HG03378 (cell line): ENCODE results near the gene SLC28A1.
"Not testable (repeated sequence)": the region's sequence is repeated elsewhere in the genome, so short reads cannot be mapped to it uniquely, and the experiment has no call there.

Experiments used
- ATAC-seq: cut with Tn5 transposase; IDR thresholded peaks from one replicate; pipeline ENCODE4 v1.9.1; 2021; ENCODE audit warnings: mild to moderate bottlenecking, moderate library complexity; ENCODE audit not compliant: unreplicated experiment

The SLC28A1 gene

DNA sequence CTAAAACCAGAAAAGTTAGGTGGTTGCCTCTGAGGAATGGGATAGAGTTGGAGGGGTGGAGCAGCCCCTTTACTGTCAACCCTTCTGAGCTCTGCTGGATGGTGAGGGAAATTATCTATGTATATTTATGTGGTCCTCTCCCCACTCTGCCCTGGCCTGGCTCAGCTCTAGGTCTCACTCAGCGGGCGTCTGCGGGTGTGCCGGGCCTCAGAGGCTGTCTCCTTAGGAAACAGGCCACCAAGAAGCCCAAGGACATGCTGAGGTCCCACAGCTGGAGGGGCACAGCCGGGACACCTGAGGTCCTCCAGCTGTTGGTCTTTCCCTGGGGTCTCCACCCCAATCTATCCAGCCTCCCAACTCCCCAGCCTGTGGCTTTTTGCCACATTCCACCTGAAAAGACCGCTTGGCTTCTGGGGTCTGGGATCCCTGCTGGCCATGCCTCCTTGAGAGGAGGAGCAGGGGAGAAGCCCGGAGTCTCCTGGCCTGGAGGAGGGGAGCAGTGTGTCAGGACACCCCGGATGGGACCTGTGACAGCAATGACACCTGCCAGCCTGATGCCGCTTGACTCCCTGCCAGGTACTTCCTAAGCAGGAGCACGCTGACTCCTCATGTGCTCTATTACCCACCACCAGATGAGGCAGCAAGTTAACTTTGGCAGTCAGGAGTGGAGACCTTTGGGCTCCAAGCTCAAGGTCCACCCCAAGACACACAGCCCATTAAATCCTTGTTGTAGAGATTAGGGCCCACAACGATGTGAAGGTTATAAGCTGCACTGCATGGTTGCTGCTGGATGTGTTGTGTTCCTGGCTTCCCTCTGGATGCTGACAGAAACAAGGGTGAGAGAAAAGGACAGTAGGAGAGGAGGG is at the start of gene SLC28A1:
TSS of gene SLC28A1 (plus strand) at position 747 of the 866 bp plus-strand sequence. CDS start 3,099 bp downstream, outside the sequence.
- no peak for ATAC-seq

GRCh38 chr15:84834969-84835368 is 49.5 kb upstream of the SLC28A1 start:
- ATAC-seq = no peak

DNA sequence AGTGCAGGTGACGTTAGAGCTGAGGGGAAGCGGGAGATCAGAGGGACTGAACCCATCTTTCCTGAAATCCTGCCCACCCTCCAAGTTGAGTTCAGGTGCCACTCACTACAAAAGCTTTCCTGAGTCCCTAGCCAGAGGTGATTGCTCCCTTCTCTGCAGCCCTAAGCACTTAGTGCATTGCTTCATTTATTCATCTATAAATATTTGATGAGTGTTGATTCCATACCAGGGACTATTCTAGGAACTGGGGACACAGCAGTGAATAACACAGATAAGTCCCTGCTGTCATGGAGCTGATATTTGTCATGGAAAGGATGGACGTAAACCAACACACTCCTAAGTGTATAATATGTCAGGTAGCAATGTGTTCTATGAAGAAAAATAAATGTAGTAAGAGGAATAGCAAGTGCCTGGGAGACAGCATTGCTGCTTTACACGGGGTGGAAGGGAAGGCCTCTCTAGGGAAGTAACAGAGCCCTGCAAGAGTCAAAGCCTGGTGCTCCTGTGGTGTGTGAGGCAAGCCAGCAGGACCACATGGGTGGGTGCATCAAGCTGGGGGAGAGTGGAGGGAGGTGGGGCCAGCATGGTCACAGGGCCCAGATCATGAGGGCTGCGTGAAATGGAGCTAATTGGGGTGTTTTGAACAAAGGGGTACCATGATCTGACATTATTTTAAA is 48.7 kb upstream of the SLC28A1 start:
- no peak for ATAC-seq

DNA sequence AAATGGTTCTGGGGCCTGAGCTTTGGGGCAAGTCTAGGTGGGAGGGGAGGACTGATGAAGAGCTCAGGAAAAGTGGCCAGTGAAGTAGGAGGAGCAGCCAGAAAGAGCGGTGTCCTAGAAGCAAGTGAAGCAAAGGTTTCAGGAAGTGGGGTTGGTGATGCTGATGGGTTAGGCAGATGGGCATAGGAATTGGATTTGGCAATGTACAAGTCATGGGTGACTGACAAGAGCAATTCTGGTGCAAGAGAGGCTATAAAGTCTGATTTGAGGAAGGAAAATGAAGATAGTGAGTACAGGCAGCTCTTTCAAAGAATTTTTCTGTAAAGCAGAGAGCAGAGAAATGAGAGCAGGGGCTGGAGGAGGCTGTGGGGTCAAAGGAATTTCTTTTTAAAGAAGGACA is 47.6 kb upstream of the SLC28A1 start:
- ATAC-seq = no peak

DNA sequence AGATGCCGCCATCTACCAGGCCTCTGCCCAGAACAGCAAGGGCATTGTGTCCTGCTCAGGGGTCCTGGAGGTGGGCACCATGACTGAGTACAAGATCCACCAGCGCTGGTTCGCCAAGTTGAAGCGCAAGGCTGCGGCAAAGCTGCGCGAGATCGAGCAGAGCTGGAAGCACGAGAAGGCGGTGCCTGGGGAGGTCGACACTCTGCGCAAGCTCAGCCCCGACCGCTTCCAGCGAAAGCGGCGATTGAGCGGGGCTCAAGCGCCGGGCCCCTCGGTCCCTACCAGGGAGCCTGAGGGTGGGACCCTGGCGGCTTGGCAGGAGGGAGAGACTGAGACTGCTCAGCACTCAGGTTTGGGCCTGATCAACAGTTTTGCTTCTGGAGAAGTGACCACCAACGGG is 44.7 kb upstream of the SLC28A1 start:
- ATAC-seq = no peak

DNA sequence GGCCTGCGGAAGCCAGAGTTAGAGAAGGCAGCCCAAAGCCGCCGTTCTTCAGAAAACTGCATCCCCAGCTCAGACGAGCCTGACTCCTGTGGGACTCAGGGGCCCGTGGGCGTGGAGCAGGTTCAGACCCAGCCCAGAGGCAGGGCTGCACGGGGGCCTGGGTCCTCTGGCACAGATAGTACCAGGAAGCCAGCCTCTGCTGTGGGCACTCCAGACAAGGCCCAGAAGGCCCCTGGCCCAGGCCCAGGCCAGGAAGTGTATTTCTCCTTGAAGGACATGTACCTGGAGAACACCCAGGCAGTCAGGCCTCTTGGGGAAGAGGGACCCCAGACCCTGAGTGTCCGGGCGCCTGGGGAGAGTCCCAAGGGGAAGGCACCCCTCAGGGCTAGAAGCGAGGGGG is 44.2 kb upstream of the SLC28A1 start:
- ATAC-seq = no peak

- no peak for ATAC-seq
These were observed 43.6 kb upstream of the SLC28A1 start for GRCh38 chr15:84840741-84841429.

- no peak for ATAC-seq
These were observed 41.7 kb upstream of the SLC28A1 start for GRCh38 chr15:84842781-84843180.

GRCh38 chr15:84844964-84845363 is 39.5 kb upstream of the SLC28A1 start:
- no peak for ATAC-seq

GRCh38 chr15:84845631-84846030 is 38.8 kb upstream of the SLC28A1 start:
- ATAC-seq = not testable (repeated sequence)

DNA sequence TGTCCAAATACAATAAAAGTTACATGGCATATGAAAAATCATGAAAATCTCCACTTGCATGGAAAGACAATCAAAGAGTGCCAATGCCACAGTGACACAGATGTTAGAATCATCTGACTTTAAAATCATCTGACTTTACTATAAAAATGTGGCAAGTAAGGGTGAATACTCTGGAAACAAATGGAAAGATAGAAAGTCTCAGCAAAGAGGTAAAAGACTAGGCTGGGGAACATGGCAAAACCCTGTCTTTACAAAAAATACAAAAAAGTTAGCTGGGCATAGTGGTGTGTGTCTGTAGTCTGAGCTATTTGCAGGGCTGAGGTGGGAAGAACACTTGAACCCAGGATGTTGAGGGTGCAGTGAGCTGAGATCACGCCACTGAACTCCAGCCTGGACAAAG is 38.2 kb upstream of the SLC28A1 start:
- ATAC-seq = no peak

- no peak for ATAC-seq
These were observed 37.1 kb upstream of the SLC28A1 start for GRCh38 chr15:84847382-84847781.

DNA sequence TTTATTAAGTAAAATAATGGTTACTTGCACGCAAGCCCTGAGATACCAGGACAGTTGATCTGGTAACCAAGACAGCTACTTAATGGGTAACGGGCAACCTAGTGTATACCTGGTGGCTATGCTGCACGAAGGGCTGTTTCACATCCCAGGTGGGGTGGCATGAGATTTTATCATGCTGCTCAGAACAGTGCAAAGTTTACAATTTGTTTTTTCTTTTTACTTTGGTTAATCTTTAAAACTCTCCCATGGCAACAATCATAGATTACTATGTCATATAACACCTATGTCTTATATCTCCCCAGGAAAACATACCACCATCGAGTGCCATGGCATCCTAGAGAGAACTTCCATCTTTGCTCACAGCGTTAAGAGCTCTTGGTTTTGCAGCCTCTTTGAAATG is 32.2 kb upstream of the SLC28A1 start:
- ATAC-seq = no peak

DNA sequence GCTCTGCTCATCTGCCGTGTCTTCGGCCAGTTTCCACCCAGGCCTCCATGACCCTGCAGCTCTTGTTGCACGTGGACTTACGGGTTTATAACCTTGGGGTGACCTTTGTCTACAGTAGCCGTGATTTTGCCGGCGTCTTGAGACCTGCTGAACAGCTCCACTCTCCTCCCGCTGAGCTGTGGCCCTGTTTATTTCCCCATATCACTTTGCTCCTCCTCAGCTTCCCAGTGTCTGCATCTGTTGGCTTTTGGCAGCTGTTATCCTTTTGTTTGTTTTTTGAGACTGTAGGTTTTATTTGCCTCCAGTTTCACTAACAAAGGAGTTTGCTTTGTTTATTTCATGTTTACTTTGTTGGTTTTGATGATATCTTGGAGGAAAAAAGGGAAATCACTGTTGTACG is 29.3 kb upstream of the SLC28A1 start:
- no peak for ATAC-seq

DNA sequence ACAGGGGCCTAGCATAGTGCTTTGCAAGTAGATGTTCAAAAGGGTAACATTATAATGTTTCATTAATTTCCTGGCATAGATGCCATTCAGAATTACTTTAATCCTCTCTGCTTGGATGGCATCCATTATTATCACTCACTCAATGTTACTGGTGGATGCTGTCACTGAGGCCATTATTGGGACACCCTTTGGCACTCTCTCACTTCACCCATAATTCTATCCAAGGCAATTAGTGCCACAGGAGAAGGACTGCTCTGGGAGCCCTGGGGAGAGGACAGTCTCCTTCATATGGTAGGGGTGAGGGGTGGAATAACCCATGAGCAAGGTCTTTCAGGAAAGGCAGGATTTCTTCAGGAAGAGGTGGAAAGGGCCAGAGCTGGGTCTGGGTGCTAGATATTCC is 28.7 kb upstream of the SLC28A1 start:
- no peak for ATAC-seq

- no peak for ATAC-seq
These were observed 27.6 kb upstream of the SLC28A1 start for GRCh38 chr15:84856731-84857417.

DNA sequence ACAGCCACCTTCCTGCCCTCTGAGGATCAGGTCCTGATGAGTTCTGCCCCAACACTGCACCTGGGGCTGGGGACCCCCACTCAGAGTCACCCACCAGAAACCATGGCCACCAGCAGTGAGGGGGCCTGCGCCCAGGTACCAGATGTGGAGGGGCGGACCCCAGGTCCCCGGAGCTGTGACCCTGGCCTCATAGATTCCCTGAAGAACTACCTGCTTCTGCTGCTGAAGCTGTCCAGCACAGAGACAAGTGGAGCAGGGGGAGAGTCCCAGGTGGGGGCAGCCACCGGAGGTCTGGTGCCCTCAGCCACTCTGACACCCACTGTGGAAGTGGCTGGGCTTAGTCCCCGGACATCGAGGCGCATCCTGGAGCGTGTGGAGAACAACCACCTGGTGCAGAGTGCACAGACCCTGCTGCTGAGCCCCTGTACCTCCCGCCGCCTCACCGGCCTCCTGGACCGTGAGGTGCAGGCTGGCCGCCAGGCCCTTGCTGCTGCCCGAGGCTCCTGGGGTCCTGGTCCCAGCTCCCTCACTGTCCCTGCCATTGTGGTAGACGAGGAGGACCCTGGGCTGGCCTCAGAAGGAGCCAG is 27.0 kb upstream of the SLC28A1 start:
- no peak for ATAC-seq

DNA sequence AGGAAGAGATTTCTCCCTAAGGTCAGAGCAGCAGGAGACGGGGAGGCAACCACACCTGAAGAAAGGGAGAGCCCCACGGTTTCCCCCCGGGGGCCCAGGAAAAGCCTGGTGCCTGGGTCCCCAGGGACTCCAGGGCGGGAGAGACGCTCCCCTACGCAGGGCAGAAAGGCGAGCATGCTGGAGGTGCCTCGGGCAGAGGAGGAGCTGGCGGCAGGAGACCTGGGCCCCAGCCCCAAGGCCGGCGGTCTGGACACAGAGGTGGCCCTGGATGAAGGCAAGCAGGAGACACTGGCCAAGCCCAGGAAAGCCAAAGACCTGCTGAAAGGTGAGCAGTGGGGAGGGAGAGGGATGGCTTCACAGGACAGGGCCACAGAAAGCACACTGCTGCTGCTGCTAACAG is 26.2 kb upstream of the SLC28A1 start:
- no peak for ATAC-seq

- no peak for ATAC-seq
These were observed 25.3 kb upstream of the SLC28A1 start for GRCh38 chr15:84859144-84859543.

DNA sequence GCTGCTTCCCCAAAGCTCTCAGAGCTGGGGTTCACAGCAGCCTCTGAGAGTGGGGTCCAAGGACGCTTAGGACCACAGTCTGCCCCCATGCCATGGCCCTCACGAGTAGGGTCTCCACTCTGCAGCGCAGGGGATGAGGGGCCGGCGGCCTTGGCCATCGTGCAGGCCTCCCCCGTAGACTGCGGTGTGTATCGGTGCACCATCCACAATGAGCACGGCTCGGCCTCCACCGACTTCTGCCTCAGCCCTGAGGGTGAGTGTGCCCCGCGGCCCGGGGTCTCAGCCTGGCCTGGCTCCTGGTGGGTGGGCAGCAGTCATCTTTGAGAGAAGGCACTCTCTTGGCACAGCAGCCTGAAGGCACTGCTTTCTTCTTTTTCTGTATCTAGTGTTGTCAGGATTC is 24.8 kb upstream of the SLC28A1 start:
- ATAC-seq = no peak

DNA sequence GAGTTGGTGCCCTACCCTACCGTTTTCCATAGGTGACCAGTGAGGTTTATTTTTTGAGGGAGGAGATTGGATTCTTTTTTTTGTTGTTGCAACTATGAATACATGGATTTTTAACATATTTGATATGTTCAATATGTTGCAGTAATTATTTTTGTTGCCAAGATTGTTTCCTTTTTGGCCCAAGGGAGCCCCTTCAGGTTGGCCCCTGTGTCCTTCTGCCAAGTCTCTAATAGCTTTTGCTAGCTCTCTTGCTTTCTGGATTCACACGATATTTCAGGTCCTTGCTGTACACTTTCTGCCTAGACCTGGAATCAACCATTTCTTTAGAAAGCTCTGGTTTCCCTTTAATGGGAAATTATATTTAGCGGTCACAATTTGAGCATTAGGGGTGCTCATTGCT is 22.7 kb upstream of the SLC28A1 start:
- ATAC-seq = no peak
